HG02763 (cell line): ENCODE results near the gene DGKB.

Source experiments
- ATAC-seq: cut with Tn5 transposase; IDR thresholded peaks from one replicate; pipeline ENCODE4 v1.9.1; 2021; ENCODE audit warnings: mild to moderate bottlenecking, moderate library complexity; ENCODE audit not compliant: unreplicated experiment

DGKB gene

DNA sequence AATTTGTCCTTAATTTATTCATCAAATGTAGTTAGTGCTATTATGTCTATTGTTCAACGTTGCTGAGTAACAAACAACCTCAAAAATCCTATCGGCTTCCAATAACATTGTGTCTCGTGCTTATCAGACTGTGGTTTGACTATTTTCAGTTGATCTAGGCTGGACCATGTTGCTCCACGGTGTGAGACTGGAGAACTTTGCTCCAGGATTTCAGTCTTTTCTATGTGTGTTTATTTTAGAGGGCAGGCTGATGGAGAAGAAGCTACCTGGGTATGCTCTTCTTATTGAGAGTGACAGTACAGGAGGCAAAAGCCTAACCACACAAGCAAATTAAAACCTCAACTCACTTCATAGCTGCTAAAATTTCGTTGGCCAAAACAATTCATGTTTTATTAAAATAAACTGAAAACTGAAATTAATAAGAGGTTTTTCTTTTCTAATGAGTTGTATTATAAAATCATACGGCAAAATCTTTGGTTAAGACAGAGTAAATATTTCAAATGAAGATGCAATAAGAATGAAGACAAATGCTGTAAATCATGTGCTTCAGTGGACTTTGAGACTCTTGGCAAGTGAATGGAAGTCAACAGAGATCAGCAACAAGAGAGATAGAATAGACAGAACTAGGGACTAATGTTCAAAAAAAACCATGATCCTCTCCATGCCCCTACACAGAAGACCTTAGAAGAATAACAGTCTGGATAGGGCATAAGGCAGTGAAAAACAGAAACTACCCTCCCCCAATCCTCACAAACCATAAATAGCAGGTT, 495.1 kb downstream of the DGKB start:
- ATAC-seq: no peak

DNA sequence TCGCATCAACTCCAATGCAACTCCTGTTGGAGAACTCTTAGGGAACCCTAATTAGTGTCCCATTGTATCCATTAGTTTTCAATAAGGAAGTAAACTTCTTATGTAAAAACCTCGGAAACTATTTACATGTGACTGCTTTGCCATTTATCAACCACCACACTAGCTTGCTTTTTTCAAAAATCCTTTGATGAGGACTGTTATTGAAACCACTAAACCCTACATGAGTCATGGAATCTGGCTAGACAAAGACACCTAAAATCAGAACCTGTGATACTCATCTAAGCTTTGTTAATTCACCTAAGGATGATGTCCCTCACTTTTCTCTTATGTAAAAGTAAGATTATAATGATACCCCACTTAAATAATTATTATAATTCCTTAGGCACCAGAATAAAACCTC, 499.0 kb downstream of the DGKB start:
- ATAC-seq: no peak

DNA sequence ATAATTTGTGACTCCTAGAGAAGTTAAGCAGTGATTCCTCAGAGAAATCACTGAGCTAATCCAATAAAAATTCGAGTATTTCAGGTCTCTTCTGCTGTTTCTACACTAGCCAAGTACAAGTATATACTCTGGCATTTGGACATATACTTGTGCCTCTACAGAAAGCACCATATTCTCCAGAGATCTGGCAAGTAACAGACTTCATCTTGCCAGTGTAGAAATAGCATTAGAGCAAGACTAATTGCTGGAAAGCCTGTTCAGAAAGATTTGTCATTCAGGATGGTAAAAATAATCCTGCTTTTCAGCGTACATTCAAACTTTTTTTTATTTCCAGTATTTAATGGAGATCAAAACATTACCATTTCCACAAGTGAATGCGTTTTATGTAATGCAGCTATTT, 502.3 kb downstream of the DGKB start:
- ATAC-seq: no peak

DNA sequence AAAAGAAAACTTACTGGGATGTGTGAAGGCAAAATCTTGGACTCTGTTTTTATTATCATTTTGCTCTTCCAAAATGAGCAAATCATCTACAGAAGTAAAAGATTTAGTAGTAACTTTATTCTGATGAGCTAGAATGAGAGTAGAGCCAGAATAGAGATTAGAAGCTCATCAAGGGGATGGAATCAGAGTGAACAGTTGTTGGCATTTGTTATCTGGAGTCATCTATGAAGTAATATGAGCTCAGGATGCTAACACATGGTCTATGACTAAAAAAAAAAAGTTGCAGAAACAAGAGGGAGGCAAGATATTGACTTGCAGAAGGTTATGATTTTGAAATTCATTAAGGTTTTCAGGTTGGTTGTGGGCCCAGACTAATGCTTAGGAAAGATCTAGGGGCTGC, 504.0 kb downstream of the DGKB start:
- no peak for ATAC-seq

DNA sequence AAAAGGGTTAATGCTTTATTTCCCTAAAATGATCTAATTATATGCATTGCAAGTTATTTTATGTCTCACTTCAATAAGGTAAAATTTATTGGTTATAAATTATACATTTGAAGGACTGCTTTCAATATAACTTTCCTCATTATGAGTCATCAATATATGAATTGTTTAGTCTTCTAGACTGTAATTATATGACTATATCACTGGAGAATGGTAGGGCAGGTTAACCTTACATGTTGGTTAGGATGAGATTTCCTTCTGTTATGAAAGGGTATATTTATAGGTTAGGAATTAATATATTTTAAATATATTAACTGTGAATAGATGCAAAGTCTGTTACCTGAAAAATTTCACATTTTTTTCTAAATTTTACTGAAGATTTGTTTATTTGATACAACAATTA, 506.7 kb downstream of the DGKB start:
- ATAC-seq: no peak

DNA sequence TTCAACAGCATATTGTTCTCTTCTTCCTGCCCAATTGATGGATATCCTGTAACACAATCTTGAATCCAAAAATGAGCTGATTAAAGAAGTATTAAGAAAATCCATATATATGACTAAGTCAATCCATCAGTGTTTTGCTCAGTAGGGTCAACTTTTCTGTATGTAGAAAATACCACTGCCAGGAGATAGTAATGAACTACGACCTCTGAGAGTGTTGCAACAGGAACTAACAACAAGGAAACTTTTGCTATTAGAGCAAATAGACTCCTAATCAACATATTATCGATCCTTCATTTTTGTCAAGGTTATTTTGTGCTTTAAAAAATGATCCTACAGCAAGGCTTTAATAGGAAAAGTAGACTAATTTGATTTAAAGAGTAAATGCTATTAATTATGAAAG, 507.8 kb downstream of the DGKB start:
- no peak for ATAC-seq

DNA sequence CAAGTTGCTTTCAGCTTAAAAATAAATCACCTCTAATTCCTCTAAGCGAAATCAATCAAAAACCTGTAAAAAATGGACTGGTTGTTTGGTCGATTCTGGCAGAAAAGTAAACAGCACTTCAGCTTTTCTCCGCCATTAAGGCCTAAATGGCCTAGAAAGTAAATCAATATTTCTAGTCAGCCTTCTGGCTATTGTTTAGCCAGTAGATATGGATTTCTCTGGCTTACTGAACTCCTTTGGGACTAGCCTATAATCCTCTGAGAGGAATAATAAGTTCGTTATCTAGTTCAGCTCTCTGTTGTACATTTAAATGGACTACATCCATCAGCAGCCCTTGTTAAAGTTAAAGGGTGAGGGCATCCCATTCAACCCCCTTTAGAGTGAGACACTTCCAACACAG, 513.0 kb downstream of the DGKB start:
- ATAC-seq: no peak

DNA sequence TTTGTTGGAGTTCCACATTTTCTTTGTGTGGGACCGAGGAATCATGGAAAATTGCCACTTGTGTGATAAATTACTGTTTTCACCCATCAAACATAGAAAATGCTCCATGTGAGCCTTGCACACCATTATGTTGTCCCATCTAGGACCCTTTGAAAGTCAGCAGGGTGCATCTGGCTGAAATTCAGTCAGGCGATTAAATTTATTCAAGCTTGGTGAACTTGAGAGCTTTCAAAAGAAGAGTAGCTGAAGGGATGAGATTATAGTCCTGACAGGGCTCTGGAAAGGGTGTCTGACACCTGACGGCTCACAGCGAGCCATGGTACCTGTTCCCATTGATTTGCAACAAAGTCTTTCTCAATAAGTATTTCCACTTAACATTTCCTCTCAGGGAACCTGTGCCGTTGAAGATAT, 513.4 kb downstream of the DGKB start:
- no peak for ATAC-seq

DNA sequence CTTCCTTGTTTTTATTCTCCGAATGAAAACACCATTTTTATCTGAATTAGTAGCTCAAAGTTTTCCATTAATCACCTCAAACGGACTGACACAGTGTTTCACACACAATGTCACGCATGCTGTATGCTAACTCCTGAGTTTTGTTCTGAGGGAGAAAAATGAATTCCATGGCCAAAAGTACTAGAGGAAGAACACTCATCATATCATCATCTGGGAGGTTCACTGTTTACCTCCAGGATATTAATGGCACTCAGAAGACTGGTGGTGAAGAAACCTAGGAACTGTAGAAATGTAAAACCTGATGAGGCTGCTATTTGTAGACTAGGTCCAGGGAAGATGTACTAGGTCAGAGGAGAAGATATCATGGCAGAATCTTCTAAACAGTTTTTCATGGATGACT, 517.5 kb downstream of the DGKB start:
- ATAC-seq: no peak

DNA sequence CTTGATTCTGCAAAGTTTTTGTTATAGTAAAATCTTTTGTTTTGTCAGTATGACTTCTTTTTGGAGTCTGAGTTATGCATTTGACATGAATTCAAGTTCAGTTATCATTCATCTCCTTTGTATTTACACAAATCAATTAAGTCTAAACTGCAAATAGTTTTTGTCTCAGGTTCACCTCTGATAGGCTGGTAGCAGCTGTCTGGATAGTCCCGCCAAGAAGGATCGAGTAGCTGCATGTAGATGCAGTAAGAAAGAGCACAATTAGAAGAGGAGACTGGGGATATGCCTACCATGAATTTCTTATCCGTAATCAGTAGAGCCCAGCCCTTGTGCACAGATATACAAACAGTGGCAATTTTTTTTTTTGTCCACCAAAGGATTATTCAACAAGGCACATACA, 520.6 kb downstream of the DGKB start:
- no peak for ATAC-seq

DNA sequence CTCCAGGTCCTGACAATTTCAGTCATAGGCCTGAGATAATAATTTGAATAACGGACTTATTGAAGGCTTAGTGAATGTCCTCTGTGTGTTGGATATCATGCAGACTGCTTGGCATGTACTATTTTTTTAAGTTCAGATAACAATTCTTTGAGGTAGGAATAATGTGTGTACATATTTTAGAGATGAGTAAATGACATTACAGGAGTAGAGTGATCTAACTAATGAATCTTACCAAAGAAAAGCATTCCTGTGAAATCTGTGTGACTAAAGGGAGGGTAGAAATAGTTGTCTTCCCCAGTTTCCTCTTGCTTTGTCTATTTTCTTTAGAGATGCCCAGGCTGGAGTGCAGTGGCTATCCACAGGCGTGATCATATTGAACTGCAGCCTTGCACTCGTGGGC, 521.2 kb downstream of the DGKB start:
- no peak for ATAC-seq

DNA sequence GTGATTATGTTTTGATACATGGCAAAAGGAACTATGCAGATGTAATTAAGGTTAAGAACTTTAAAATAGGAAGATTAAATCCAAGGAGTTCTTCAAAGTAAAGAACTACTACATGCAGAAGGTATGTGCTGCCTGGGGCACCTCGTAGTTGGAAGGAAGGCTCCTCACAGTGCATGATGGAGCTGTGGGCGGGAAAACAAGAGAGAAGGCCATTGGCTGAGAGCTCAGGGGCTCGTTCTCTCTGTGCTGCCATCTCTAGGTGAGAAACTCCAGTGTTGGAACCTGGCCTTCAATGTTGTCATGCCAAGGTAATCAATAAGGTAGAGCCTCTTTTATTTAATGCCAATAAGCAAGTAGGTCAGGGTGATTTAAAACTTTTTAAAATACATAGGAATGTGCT, 521.7 kb downstream of the DGKB start:
- ATAC-seq: no peak

DNA sequence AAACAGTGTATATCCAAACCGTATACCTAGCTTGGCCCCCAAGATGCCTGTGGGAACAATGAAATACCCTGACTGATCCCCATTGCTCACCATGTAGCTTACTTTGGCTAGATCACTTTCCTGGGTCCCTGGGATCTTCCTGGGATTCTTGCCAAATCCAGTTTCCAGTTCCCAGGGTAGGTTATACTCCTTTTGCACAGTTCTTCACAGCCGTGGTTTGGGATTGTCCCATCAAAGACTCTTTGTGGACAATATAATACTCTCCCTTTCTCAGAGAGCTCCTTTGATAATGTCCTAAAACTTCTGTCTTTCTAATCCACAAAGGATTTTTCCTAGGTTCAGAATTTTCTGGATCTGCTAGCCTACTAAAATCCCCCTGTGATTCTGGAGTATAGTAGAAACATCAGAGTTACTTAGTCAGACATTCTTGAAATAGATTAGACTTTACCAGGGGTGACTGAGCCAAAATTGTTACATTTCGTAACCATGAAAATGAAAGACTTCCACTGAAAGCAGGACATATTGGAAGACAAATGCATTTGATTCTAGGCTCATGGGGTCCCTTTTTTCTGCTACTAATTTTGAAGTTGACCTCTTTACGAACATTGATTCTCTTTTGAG, 524.8 kb downstream of the DGKB start:
- no peak for ATAC-seq

DNA sequence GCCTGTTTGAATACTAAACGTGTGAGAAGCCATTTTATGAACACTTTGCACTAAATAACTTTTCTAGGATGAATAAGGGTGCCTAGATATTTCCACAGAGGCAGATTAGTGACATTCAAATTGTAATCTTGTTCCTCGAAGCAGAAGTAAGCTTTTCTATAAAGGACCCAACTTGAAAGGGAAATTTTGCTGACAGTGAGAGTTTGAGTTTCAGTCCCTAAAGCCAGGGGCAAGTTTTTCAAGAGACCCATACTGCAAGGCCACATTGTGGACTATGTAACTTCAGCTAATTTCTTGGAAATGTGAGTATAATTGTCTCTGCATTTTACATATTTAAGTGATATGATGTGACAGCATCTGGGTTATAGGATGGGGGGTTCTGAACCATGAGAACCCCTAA, 525.8 kb downstream of the DGKB start:
- no peak for ATAC-seq

DNA sequence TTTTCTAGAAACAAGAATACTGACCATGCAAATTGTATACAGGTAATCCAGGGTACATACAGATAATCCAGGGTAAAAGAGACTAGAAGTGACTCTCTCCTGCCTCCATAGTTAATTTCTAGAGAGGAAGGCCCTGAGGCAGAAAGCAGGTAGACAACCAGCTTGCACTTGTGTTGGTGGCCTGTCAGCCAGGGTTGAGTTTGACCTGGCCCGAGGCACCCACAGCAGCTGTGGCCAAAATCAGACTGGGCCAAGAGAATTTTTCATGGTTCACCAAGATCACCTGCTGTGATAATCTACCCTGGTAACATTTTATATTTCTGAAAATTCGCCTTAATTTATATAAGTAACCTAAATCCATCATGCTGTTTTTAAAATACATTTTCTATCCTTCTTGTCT, 526.6 kb downstream of the DGKB start:
- no peak for ATAC-seq

DNA sequence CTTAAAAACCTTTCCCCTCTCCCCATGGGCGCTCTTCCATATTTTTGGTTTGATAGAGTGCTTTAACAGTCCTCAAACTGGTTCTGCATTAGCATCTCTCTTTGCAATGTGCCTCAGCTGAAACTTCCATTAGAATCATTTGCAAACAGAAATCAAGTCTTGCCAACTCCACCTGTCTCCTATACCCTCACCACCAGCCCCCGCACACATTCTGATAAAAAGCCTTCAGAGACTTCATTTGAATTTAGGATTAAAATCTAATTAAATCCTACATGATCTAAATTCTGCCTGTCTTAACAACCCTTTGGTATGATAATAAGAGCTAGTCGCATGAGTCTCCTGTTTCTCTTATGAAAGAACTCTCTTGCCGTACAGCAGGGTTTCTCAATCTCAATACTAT, 528.2 kb downstream of the DGKB start:
- ATAC-seq: no peak

DNA sequence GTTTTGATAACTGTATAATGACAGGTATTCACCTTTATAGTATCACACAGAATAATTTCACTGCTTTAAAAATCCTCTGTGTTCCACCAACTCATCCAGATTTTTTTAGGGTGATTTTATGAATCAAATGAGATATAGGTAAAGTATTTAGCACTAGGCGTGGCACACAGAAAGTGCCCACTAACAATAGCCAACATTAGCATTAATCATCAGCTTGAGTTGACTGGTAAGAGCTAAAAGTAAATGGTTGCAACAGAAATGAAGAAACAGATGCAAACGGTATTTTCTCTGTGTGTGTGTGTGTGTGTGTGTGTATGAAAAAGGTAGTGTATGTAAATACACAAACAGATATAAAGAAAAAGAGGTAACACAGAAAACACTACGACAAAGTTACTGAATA, 534.3 kb downstream of the DGKB start:
- ATAC-seq: no peak

DNA sequence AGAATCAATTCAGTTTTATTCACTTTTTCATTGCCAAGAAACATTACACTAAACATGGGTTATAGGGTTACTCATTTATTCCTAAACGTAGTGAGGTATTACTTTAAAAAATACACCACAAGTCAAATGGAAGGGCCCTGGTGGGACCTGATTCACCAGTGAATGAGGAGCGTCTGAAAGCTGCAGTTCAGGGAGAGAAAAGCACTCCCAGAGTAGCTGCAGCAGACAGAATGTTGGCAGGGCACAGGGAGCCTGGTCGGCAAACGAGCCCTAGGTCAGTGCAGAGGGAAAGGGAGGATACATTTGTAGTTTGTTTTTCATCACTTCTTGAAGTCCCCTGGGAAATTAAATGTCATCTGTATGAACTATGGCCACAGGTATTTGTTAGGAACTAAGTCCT, 551.4 kb downstream of the DGKB start:
- ATAC-seq: no peak

DNA sequence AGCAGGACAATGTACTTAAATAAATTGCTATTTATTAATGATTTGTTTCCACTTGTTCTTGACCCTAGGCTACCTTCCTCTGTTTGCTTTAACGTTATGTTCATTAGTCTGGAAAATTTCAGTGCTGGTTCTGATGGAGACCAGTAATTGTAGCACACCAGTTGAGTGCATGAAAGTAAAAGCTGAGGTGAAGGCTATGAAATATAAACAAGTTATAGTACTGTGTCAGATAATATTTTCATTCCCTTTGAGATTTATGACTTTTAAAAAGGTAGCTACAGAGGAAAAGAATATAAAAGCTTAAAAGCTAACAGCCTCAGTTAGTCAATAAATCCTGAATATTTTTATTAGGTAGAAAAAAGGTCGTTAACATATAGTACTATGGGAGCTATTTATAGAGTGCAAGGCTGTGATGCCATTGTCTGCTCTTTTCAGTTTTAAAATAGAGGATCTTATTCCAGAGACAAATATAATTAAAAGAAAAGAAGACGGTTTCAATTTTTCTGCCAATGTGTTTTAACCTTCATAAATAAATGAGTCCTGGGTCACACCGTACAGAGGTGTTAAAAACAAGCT, 561.3 kb downstream of the DGKB start:
- ATAC-seq: no peak

DNA sequence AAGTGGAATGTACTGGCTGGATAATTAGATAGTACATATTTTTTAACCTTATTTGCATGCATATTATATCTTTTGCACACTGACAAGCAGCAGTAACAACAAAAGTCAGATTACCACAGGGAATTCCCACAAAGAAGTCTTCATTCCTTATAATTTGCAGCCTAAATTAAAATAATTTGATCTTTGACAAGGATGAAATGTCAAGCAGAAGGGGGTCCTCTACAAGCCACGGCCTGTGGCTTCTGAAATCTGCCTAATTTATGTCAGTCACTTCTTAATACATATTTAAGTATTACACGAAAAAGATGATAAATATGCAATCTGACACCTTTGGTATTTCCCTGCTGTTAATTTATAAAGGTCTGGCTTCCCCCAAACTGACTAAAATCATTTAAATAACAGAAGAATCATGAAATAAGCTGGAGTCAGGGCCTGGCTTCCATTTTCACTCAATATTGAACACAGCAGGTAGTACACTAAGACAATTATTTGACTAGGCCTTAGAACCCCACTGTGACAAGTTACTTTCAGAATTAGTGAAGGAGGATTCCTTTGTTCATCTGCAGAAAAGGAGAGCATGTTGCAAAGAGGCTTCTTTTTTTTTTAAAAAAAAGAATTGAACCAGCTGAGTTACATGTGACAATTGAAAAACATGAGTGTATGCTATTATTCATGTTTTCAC, 562.0 kb downstream of the DGKB start:
- ATAC-seq: no peak

DNA sequence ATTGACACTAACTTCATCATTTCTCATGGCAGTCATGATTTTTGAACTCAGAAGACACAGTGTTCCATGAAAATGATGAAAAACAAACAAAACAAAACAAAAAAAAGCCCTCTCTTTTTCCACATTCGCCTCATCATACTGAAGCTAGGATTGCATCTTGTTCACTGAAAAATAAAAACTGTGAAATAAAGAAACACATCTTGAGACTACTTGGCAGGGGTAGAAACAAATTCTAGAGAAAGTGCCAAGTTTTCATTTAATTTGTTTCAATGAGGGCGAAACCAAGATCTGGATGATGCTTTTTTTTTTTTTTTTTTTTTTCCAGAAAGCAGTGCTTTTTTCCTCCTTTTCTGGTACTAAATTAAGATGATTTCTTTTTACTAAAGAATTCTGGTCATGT, 562.7 kb downstream of the DGKB start:
- ATAC-seq: no peak

DNA sequence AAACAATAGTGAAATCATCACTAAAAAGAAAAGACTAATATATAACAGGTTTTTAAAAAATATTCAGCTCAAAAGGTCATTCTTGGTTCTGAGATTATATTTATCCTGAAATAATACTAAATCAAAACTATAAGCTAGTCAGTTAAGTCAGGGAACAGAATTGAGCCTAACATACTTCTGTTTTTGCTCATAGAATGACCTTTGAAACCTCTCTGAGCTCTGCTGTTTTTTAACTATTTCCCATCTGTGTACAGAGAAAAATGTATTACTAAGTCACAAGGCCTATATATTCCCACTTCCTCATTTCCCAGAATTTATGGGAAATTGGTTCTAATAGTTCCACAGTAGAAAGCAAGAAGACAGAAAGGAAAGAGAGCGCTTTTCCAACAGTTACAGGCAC, 566.3 kb downstream of the DGKB start:
- ATAC-seq: no peak
